Smooth muscle cell (in vitro differentiated cells): Measurements from ENCODE around the gene TSPAN10. TPM values are rescaled to one million over a fixed set of nuclear protein-coding genes. Genes with fewer than 3 reads are reported as not detected.

Experiments
- DNase-seq: peaks from one replicate; lab custom pipeline; 2025; ENCODE audit not compliant: unreplicated experiment; lab: John Stamatoyannopoulos, UW
- H2AFZ ChIP-seq: fragments of 200-600 bp; sonication (generic); 2 replicates; pipeline ENCODE4 v1.6.0; 2016; ENCODE audit warnings: antibody characterized with exemption, low read depth, mild to moderate bottlenecking
- H3F3A ChIP-seq: fragments of 200-600 bp; sonication (generic); 2 replicates; pipeline ENCODE4 v1.6.0; 2017; ENCODE audit warnings: antibody characterized with exemption, low read depth
- H3K27ac ChIP-seq: fragments of 200-600 bp; sonication (generic); 2 replicates; pipeline ENCODE4 v1.5.1; 2016; ENCODE audit warnings: low read depth, mild to moderate bottlenecking
- H3K27me3 ChIP-seq: fragments of 200-600 bp; sonication (generic); 2 replicates; pipeline ENCODE4 v1.6.1; 2016; ENCODE audit warnings: low read depth, mild to moderate bottlenecking
- H3K36me3 ChIP-seq: fragments of 200-600 bp; sonication (generic); 2 replicates; pipeline ENCODE4 v1.5.1; 2016; ENCODE audit warnings: low read depth
- H3K4me1 ChIP-seq: fragments of 200-600 bp; sonication (generic); 2 replicates; pipeline ENCODE4 v1.5.1; 2016; ENCODE audit warnings: low read depth
- H3K4me2 ChIP-seq: fragments of 200-600 bp; sonication (generic); 2 replicates; pipeline ENCODE4 v1.6.0; 2016; ENCODE audit warnings: mild to moderate bottlenecking
- H3K4me3 ChIP-seq: fragments of 200-600 bp; sonication (generic); 2 replicates; pipeline ENCODE4 v1.5.1; 2016; ENCODE audit warnings: mild to moderate bottlenecking
- H3K79me2 ChIP-seq: fragments of 200-600 bp; sonication (generic); 2 replicates; pipeline ENCODE4 v1.6.0; 2016; ENCODE audit warnings: low read depth, mild to moderate bottlenecking
- H3K9ac ChIP-seq: fragments of 200-600 bp; sonication (generic); 2 replicates; pipeline ENCODE4 v1.6.0; 2016; ENCODE audit warnings: low read depth
- H3K9me3 ChIP-seq: fragments of 200-600 bp; sonication (generic); replicated peaks from 2 replicates; pipeline ENCODE4 v1.5.1; 2016; ENCODE audit warnings: low read depth
- H4K20me1 ChIP-seq: fragments of 200-600 bp; sonication (generic); 2 replicates; pipeline ENCODE4 v1.6.0; 2016; ENCODE audit warnings: low read depth
- CTCF ChIP-seq: fragments of 200-600 bp; sonication (generic); IDR thresholded peaks from 2 replicates; pipeline ENCODE4 v1.5.1; 2017; ENCODE audit warnings: borderline replicate concordance, mild to moderate bottlenecking, antibody characterized with exemption; ENCODE audit not compliant: insufficient read depth, poor library complexity, severe bottlenecking
- WGBS: methylation state at CpG from one replicate; pipeline ENCODE4 v1.1.7; 2016; ENCODE audit warnings: low lambda C conversion rate; 5-methylcytosine and 5-hydroxymethylcytosine counted together
- polyA plus RNA-seq: library from polyadenylated mRNA; unstranded; fragments of >200 nt; fragmentation: Nextera tagmentation; extraction: Ambion mirVana; gene quantifications from 2 replicates; pipeline ENCODE4 v1.2.1, GENCODE V29; 2016
- total RNA-seq: library from RNA; depleted of rRNA; stranded (reverse); fragments of >200 nt; gene quantifications from 2 replicates; pipeline ENCODE4 v1.2.3, GENCODE V29; 2014

TSPAN10 gene
- total and polyA plus RNA-seq, 2 experiments from 2014 or later = 0.67 to 1.2 TPM

- Histone ChIP-seq H3K27me3 (peaks cover 20% of the 10 kb centered on the region), H3F3A (no peaks in the 10 kb centered on the region), H3K79me2 (no peaks in the 10 kb centered on the region), H3K27ac (no peak overlapping the region), H3K4me2 (no peak overlapping the region), H3K4me1 (peaks cover 4% of the 10 kb centered on the region), H2AFZ (no peak overlapping the region), H3K36me3 (no peaks in the 10 kb centered on the region), H3K4me3 (no peak overlapping the region), H3K9ac (no peak overlapping the region), H3K9me3 (no peaks in the 10 kb centered on the region), H4K20me1 (no peaks in the 10 kb centered on the region)
- 84% methylated on average over 12 of the region's 12 CpGs for WGBS
- no peak for TF ChIP-seq CTCF
- DNase-seq = no peak
Observed at GRCh38 chr17:81646869-81647600, 10.0 kb downstream of the TSPAN10 start.

GRCh38 chr17:81647640-81648012, 10.6 kb downstream of the TSPAN10 start:
- TF ChIP-seq CTCF = no peak
- H3K9me3 ChIP-seq = no peaks in the 10 kb centered on the region
- H2AFZ ChIP-seq = no peak overlapping the region
- H3F3A ChIP-seq = no peaks in the 10 kb centered on the region
- H3K4me2 ChIP-seq = no peak overlapping the region
- no peaks in the 10 kb centered on the region for H3K79me2 ChIP-seq
- 74% methylated on average over 21 of the region's 21 CpGs for WGBS
- no peak overlapping the region for H3K9ac ChIP-seq
- H3K27ac ChIP-seq = no peak overlapping the region
- no peaks in the 10 kb centered on the region for H3K4me1 ChIP-seq
- H4K20me1 ChIP-seq = no peaks in the 10 kb centered on the region
- no peak for DNase-seq
- peaks cover 20% of the 10 kb centered on the region for H3K27me3 ChIP-seq
- no peaks in the 10 kb centered on the region for H3K36me3 ChIP-seq
- no peak overlapping the region for H3K4me3 ChIP-seq

DNA sequence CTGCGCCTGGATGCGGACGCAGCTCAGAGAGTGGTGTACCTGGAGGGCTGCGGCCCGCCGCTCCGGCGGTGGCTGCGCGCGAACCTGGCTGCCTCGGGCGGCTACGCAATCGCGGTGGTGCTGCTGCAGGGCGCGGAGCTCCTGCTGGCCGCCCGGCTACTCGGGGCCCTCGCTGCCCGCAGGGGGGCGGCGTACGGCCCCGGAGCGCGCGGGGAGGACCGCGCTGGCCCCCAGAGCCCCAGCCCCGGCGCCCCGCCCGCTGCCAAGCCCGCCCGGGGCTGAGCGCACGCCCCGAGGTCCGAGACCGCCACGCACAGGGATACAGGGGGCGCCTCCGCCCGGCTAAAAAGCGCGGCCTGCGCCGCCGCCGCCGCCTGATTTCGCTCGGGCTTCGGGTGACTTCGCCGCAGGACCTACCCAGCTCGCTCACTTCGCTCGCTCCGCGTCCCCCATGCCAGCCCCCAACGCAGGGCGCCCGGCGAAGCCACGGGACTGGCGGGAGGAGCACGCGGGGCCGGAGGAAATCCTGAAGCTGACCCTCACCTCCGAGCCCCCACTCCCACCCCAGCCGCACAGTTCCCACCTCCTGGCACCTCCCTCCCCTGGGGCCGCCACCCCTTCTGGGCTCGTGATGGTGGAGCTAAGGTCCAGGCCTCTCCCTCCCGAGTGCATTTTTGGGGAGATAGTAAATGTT, 11.2 kb downstream of the TSPAN10 start:
- Histone ChIP-seq H2AFZ (no peak overlapping the region), H3K9me3 (no peaks in the 10 kb centered on the region), H3K9ac (no peak overlapping the region), H3K27me3 (peaks cover 20% of the 10 kb centered on the region), H3K79me2 (no peaks in the 10 kb centered on the region), H3K4me2 (no peak overlapping the region), H3K36me3 (no peaks in the 10 kb centered on the region), H3F3A (no peaks in the 10 kb centered on the region), H3K4me1 (peaks cover 3% of the 10 kb centered on the region), H3K27ac (no peak overlapping the region), H3K4me3 (no peak overlapping the region), H4K20me1 (no peaks in the 10 kb centered on the region)
- no peak for TF ChIP-seq CTCF
- WGBS = 51% methylated on average over 51 of the region's 78 CpGs
- no peak for DNase-seq

- peaks cover 3% of the 10 kb centered on the region for H3K4me1 ChIP-seq
- no peak overlapping the region for H3K27ac ChIP-seq
- no peak overlapping the region for H3K4me2 ChIP-seq
- no peaks in the 10 kb centered on the region for H3K36me3 ChIP-seq
- no peak overlapping the region for H3K4me3 ChIP-seq
- DNase-seq = no peak
- H3F3A ChIP-seq = no peaks in the 10 kb centered on the region
- H3K9ac ChIP-seq = no peak overlapping the region
- no peaks in the 10 kb centered on the region for H3K9me3 ChIP-seq
- 99% methylated on average over 14 of the region's 14 CpGs for WGBS
- no peak for TF ChIP-seq CTCF
- H3K27me3 ChIP-seq = peaks cover 20% of the 10 kb centered on the region
- H4K20me1 ChIP-seq = no peaks in the 10 kb centered on the region
- no peak overlapping the region for H2AFZ ChIP-seq
- H3K79me2 ChIP-seq = no peaks in the 10 kb centered on the region
Observed at GRCh38 chr17:81648707-81649085, 11.7 kb downstream of the TSPAN10 start.
